HepG2 (cell line): ENCODE data around the gene CBX2. TPM values are rescaled to one million over a fixed set of nuclear protein-coding genes. Genes with fewer than 3 reads are reported as not detected.

Experiments
- GTF3A ChIP-seq: sonication (generic); formaldehyde crosslinking; conservative IDR thresholded peaks from 2 replicates; pipeline ENCODE4 v1.4.0; 2020; ENCODE audit warnings: mild to moderate bottlenecking, missing genetic modification reagents
- HOXD1 ChIP-seq: sonication (generic); formaldehyde crosslinking; IDR thresholded peaks from 2 replicates; pipeline ENCODE4 v1.5.0; 2020; ENCODE audit warnings: missing genetic modification reagents
- KDM2A ChIP-seq: sonication (generic); formaldehyde crosslinking; IDR thresholded peaks from 2 replicates; pipeline ENCODE4 v1.4.0; 2020; ENCODE audit warnings: low read depth, missing genetic modification reagents, borderline replicate concordance
- MIER2 ChIP-seq: IDR thresholded peaks from 2 replicates; pipeline ENCODE4 v1.6.1; 2016; ENCODE audit warnings: missing biosample characterization, missing genetic modification reagents
- MIXL1 ChIP-seq: IDR thresholded peaks from 2 replicates; pipeline ENCODE4 v1.6.1; 2016
- MXI1 ChIP-seq: IDR thresholded peaks from 3 replicates; pipeline ENCODE4 v1.6.1; 2012; ENCODE audit warnings: low read depth, low read length, inconsistent platforms, borderline replicate concordance
- TP53 ChIP-seq: sonication (generic); formaldehyde crosslinking; conservative IDR thresholded peaks from 2 replicates; pipeline ENCODE4 v1.4.0; 2020; ENCODE audit warnings: missing genetic modification reagents
- YEATS4 ChIP-seq: sonication (generic); formaldehyde crosslinking; IDR thresholded peaks from 2 replicates; pipeline ENCODE4 v1.4.0; 2020; ENCODE audit warnings: missing genetic modification reagents, borderline replicate concordance
- ZBTB38 ChIP-seq: sonication (generic); formaldehyde crosslinking; IDR thresholded peaks from 2 replicates; pipeline ENCODE4 v1.5.1; 2020; ENCODE audit warnings: mild to moderate bottlenecking, missing genetic modification reagents
- ZNF484 ChIP-seq: sonication (generic); formaldehyde crosslinking; IDR thresholded peaks from 2 replicates; pipeline ENCODE4 v1.5.1; 2020; ENCODE audit warnings: mild to moderate bottlenecking, low read depth, missing genetic modification reagents, borderline replicate concordance
- ZNF562 ChIP-seq: sonication (generic); formaldehyde crosslinking; IDR thresholded peaks from 2 replicates; pipeline ENCODE4 v1.8.0; 2022; ENCODE audit warnings: missing genetic modification reagents, borderline replicate concordance
- ZNF724P ChIP-seq: sonication (generic); formaldehyde crosslinking; IDR thresholded peaks from 2 replicates; pipeline ENCODE4 v1.8.0; 2022; ENCODE audit warnings: missing genetic modification reagents, borderline replicate concordance
- ZSCAN25 ChIP-seq: sonication (generic); formaldehyde crosslinking; IDR thresholded peaks from 2 replicates; pipeline ENCODE4 v1.8.0; 2022; ENCODE audit warnings: mild to moderate bottlenecking, missing genetic modification reagents
- polyA plus RNA-seq, 8 experiments: library from polyadenylated mRNA; depleted of rRNA in 3 of 8; stranded (reverse) in 7 of 8; unstranded in 1 of 8; fragments of >200 nt; fragmentation: Illumina TruSeq in 4 of 8; extraction: Trizol in 4 of 8; gene quantifications; 2 replicates each; pipeline versions ENCODE4 v1.2.1 to v1.2.3, GENCODE V29; 2011 to 2016; ENCODE audit warnings: low read depth in 4 of 8, missing spikeins in 1 of 8, mixed read lengths in 1 of 8; ENCODE audit not compliant: insufficient read depth in 1 of 8
- total RNA-seq, 5 experiments: library from RNA; depleted of rRNA; stranded (reverse); fragments of >200 nt; fragmentation: Illumina TruSeq; extraction: Trizol; gene quantifications; 2 replicates each; pipeline ENCODE4 v1.2.3, GENCODE V29; 2016; ENCODE audit warnings: low read depth in 1 of 5
- TF ChIP-seq, protein P1 (sequence below): sonication (generic); formaldehyde crosslinking; IDR thresholded peaks from 2 replicates; pipeline ENCODE4 v1.5.0; 2020; ENCODE audit warnings: missing genetic modification reagents
- TF ChIP-seq, protein P2 (sequence below): sonication (generic); formaldehyde crosslinking; IDR thresholded peaks from 2 replicates; pipeline ENCODE4 v1.4.0; 2020; ENCODE audit warnings: missing genetic modification reagents, borderline replicate concordance
- TF ChIP-seq, protein P3 (sequence below): sonication (generic); formaldehyde crosslinking; IDR thresholded peaks from 2 replicates; pipeline ENCODE4 v1.8.1; 2023; ENCODE audit warnings: mild to moderate bottlenecking, inconsistent platforms, moderate library complexity, missing genetic modification reagents, borderline replicate concordance
- TF ChIP-seq, protein P4 (sequence below): fragments of 450-650 bp; IDR thresholded peaks from 2 replicates; pipeline ENCODE4 v1.6.1; 2017; ENCODE audit warnings: mild to moderate bottlenecking

CBX2 gene
- total and polyA plus RNA-seq, 2 of the 13 experiments (the other 11 are each of a cell fraction or from before 2014, with no cell fraction given) = 14.5 to 31.1 TPM

DNA sequence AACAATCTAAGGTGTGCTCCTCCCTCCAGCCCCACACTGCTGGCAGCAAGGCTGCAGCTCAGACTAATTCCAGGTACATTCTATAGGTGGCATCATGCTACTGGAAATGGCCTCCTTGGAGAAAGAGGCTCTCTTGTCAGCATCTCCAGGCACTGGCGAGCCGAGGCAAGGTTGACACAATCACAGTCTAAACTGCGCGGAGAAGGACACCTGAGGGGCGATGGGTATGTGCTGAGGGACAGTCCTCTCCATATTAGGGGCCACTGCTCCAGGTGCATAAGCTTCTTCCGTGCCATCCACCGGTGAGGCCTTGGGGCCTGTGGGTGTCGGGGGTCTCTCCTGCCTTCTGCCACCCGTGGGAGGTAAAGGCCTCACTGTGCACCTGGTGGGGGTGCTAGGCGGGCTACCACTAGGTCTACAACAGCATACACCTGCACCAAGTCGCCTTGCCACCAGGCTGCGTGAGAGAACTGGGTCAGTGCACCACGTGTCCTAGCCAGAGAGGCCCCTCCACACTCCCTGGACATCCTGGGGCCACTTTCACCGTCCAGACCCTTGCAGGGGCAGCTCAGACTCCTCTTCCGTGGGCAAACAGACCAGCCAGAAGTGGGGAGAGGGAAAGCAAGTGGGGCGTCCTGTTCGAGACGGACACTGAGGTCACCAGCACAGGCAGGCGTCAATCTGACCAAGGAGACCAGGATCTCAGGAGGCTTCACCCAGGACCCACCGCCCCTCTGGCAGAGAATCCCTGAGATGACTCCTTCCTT, 31.0 kb downstream of the CBX2 start (continued):
- TF ChIP-seq, protein P1, sequence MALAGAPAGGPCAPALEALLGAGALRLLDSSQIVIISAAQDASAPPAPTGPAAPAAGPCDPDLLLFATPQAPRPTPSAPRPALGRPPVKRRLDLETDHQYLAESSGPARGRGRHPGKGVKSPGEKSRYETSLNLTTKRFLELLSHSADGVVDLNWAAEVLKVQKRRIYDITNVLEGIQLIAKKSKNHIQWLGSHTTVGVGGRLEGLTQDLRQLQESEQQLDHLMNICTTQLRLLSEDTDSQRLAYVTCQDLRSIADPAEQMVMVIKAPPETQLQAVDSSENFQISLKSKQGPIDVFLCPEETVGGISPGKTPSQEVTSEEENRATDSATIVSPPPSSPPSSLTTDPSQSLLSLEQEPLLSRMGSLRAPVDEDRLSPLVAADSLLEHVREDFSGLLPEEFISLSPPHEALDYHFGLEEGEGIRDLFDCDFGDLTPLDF = no peak
- TF ChIP-seq MXI1 (peak; percentile 11; the same call in 1 of the 3 replicates), YEATS4 (no peak), GTF3A (CRISPR knock-in tag) (no peak), ZNF484 (CRISPR knock-in tag) (no peak), HOXD1 (CRISPR knock-in tag) (no peak), TP53 (CRISPR knock-in tag) (no peak), MIXL1 (CRISPR knock-in tag) (peak; percentile 66; the same call in 1 of the 2 replicates), ZNF724P (CRISPR knock-in tag) (no peak), ZNF562 (CRISPR knock-in tag) (0 out of 2 replicates have a peak, but pooled peaks have one; percentile 15), KDM2A (CRISPR knock-in tag) (peak; percentile 56), MIER2 (CRISPR knock-in tag) (no peak), ZBTB38 (CRISPR knock-in tag) (peak; percentile 41; the same call in 1 of the 2 replicates), ZSCAN25 (CRISPR knock-in tag) (peak; percentile 83; the same call in 1 of the 2 replicates)
- TF ChIP-seq, protein P2, sequence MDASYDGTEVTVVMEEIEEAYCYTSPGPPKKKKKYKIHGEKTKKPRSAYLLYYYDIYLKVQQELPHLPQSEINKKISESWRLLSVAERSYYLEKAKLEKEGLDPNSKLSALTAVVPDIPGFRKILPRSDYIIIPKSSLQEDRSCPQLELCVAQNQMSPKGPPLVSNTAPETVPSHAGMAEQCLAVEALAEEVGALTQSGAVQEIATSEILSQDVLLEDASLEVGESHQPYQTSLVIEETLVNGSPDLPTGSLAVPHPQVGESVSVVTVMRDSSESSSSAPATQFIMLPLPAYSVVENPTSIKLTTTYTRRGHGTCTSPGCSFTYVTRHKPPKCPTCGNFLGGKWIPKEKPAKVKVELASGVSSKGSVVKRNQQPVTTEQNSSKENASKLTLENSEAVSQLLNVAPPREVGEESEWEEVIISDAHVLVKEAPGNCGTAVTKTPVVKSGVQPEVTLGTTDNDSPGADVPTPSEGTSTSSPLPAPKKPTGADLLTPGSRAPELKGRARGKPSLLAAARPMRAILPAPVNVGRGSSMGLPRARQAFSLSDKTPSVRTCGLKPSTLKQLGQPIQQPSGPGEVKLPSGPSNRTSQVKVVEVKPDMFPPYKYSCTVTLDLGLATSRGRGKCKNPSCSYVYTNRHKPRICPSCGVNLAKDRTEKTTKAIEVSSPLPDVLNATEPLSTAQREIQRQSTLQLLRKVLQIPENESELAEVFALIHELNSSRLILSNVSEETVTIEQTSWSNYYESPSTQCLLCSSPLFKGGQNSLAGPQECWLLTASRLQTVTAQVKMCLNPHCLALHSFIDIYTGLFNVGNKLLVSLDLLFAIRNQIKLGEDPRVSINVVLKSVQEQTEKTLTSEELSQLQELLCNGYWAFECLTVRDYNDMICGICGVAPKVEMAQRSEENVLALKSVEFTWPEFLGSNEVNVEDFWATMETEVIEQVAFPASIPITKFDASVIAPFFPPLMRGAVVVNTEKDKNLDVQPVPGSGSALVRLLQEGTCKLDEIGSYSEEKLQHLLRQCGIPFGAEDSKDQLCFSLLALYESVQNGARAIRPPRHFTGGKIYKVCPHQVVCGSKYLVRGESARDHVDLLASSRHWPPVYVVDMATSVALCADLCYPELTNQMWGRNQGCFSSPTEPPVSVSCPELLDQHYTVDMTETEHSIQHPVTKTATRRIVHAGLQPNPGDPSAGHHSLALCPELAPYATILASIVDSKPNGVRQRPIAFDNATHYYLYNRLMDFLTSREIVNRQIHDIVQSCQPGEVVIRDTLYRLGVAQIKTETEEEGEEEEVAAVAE (CRISPR knock-in tag) = peak; percentile 33; the same call in 1 of the 2 replicates
- TF ChIP-seq, protein P3, sequence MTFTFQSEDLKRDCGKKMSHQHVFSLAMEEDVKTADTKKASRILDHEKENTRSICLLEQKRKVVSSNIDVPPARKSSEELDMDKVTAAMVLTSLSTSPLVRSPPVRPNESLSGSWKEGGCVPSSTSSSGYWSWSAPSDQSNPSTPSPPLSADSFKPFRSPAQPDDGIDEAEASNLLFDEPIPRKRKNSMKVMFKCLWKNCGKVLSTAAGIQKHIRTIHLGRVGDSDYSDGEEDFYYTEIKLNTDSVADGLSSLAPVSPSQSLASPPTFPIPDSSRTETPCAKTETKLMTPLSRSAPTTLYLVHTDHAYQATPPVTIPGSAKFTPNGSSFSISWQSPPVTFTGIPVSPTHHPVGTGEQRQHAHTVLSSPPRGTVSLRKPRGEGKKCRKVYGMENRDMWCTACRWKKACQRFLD = no peak
- TF ChIP-seq, protein P4, sequence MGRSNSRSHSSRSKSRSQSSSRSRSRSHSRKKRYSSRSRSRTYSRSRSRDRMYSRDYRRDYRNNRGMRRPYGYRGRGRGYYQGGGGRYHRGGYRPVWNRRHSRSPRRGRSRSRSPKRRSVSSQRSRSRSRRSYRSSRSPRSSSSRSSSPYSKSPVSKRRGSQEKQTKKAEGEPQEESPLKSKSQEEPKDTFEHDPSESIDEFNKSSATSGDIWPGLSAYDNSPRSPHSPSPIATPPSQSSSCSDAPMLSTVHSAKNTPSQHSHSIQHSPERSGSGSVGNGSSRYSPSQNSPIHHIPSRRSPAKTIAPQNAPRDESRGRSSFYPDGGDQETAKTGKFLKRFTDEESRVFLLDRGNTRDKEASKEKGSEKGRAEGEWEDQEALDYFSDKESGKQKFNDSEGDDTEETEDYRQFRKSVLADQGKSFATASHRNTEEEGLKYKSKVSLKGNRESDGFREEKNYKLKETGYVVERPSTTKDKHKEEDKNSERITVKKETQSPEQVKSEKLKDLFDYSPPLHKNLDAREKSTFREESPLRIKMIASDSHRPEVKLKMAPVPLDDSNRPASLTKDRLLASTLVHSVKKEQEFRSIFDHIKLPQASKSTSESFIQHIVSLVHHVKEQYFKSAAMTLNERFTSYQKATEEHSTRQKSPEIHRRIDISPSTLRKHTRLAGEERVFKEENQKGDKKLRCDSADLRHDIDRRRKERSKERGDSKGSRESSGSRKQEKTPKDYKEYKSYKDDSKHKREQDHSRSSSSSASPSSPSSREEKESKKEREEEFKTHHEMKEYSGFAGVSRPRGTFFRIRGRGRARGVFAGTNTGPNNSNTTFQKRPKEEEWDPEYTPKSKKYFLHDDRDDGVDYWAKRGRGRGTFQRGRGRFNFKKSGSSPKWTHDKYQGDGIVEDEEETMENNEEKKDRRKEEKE = no peak
